GM12872 (cell line): ENCODE data around the gene ABCC1.

ENCODE experiments used
- CTCF ChIP-seq: IDR thresholded peaks from 3 replicates; pipeline ENCODE4 v1.5.1; 2011; ENCODE audit warnings: low read depth, mild to moderate bottlenecking, low read length, moderate library complexity; ENCODE audit not compliant: insufficient read depth

The ABCC1 gene

GRCh38 chr16:15950161-15950854 is 892 bp downstream of the ABCC1 start:
- no peak for TF ChIP-seq CTCF

GRCh38 chr16:15950869-15951268 is 1.5 kb downstream of the ABCC1 start:
- TF ChIP-seq CTCF = no peak

- TF ChIP-seq CTCF = no peak
Observed at GRCh38 chr16:15951852-15952251, 2.4 kb downstream of the ABCC1 start.

GRCh38 chr16:15952265-15952711 is 2.9 kb downstream of the ABCC1 start:
- no peak for TF ChIP-seq CTCF

- no peak for TF ChIP-seq CTCF
Observed at GRCh38 chr16:15953477-15953876, 4.1 kb downstream of the ABCC1 start.

GRCh38 chr16:15953929-15954813 is 4.8 kb downstream of the ABCC1 start:
- no peak for TF ChIP-seq CTCF

- no peak for TF ChIP-seq CTCF
Observed at GRCh38 chr16:15954814-15955151, 5.4 kb downstream of the ABCC1 start.
